HG03060 (cell line): ENCODE measurements around the gene ALDH1B1.
"Not testable (repeated sequence)": the region's sequence is repeated elsewhere in the genome, so short reads cannot be mapped to it uniquely, and the experiment has no call there.

Experiments used
- ATAC-seq: cut with Tn5 transposase; IDR thresholded peaks from one replicate; pipeline ENCODE4 v1.9.1; 2021; ENCODE audit warnings: low read depth, moderate number of reproducible peaks; ENCODE audit not compliant: unreplicated experiment

Gene ALDH1B1

GRCh38 chr9:38360839-38361472, 31.5 kb upstream of the ALDH1B1 start:
- no peak for ATAC-seq

DNA sequence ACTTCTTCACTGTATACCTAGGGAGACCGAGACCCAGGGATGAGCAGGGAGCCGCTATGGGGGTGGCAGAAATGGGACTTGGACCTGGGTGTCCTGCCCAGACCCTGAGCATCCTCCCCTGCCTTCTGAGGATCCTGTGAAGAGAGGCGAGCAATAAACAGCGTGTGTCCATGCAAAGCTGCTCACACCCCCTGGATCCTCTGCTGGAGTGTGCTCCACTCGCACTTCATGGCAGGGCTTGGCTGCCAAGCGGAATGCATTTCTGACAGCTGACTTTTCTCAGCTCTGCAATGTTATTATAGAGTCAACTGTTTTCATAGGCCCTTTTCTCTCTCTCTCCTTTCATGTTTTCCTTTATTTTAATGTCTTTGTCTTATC, 31.0 kb upstream of the ALDH1B1 start:
- no peak for ATAC-seq

DNA sequence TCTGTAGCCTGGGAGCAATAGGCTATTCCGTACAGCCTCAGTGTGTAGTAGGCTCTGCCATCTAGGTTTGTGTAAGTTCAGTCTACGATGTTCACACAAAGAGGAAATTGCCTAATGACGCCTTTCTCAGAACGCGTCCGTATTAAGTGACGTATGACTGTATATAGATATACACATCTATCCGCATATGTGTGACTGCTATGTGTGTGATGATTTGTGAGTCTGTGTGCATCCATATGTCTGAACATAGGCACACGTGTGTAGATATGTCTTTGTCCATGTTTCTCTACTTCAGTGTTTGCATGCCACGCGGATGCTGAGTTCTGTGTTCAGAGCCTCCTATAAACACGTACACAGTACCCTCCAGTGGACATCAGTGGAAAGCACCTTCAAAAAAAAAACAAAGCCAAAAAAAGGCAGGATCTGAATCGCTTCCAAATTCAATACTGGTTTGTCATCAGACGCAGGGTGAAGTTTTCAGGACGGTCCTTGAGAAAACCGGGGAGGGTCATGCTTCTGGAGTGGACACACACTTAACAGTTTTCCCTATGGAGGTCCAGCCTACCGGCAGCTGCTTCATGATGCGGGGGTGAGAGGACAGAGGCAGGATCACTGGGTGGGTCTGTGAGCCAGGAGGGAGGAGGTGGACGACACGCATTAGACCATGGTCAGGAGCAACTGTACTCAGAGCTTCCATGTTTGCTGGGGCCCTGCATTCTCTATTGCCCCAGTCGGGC, 29.5 kb upstream of the ALDH1B1 start:
- no peak for ATAC-seq

DNA sequence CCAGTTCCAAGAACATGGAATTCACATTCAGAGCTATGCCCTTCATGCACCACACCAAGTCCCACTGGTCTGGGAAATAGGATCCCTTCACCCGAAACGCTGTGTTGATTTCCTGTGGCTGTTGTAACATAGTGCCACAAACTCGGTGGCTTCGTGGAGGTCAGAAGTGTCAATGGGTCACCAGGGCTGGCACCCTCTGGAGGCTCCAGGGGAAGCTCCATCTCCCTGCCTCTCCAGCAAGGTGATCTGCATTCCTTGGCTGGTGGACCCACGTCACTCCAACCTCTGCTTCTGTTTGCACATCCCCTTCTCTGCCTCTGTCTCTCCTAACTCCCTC, 28.9 kb upstream of the ALDH1B1 start:
- ATAC-seq, result no peak

GRCh38 chr9:38367898-38368297, 24.6 kb upstream of the ALDH1B1 start:
- ATAC-seq, result no peak

GRCh38 chr9:38368731-38369130, 23.8 kb upstream of the ALDH1B1 start:
- no peak for ATAC-seq

DNA sequence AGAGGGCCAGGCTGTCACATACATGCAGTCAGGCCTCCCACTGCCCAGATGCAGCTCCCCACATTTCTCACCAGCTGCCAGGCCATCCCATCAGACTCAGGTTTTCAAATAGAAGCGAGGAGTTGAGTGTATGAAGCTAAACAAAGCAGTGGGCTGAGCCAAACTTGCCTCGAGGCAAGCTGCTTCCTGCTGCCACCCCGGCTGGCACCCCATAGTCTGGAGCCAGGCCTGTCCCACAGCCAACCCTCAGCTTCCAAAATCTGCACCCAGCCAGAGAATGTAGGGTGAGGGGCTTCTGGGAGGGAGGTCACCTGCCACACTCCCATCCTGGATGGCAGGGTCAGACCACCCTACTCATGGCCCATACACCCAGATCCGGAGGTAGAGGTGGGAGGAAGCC, 22.3 kb upstream of the ALDH1B1 start:
- ATAC-seq, result no peak

DNA sequence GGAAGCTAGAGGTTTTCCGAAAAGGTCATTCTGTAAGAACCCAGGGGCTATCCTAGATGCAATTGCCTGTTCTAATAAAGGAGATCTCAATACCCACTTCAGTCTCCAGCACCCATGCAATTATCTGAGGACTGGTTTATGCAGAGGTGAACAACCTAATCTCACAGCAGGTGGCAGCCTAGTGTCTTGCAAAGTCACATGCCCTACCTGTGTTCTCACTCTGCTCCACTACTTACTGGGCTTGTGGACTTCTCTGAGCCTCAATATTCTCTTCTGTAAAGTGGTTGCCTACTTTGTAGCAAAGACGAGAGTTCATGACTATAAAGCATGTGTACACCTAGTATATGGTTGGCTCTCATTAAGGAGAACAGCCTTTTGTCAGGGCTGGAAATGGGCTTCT, 21.0 kb upstream of the ALDH1B1 start:
- no peak for ATAC-seq

DNA sequence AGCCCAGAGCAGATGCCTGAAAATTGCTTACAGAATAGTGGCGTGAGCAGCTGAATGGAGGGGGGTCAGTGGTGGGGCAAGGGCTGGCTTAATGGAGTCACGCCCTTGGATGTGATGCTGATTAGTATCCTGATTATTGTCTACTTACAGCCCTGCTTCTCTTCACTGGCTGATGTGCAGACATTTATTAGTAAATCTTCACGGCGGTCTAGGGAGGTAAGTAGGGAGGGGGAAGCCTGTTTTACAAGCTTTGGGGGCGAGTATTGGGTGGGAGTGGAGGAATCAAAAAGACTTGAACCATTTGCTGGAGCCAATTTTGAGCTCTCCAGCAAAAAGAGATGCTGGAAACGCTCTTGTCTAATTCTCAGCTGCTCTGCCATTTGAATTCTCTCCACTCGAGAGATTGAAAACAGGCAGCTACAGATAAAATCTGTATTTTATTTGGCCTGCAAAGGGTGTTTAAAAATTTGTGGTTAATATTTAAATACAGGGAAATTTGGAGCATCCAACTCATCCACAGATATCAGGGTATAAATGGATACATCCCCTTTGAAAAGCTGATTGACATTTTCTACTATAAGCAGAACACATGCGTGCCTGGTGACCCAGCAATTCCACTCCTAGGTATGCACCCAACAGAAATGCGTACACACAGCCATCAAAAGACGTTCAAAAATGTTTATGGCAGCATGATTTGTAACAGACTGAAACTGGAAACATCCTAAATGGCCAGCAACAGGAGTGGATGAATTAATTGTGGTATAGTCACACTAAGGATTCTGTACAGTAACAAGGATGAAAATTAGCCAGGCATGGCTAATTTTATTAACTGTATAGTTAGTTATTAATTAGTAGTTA, 19.5 kb upstream of the ALDH1B1 start:
- no peak for ATAC-seq

- no peak for ATAC-seq
These were observed 18.8 kb upstream of the ALDH1B1 start for GRCh38 chr9:38373679-38374078.

- no peak for ATAC-seq
These were observed 17.5 kb upstream of the ALDH1B1 start for GRCh38 chr9:38374847-38375571.

- ATAC-seq, result no peak
These were observed 16.9 kb upstream of the ALDH1B1 start for GRCh38 chr9:38375572-38375963.

DNA sequence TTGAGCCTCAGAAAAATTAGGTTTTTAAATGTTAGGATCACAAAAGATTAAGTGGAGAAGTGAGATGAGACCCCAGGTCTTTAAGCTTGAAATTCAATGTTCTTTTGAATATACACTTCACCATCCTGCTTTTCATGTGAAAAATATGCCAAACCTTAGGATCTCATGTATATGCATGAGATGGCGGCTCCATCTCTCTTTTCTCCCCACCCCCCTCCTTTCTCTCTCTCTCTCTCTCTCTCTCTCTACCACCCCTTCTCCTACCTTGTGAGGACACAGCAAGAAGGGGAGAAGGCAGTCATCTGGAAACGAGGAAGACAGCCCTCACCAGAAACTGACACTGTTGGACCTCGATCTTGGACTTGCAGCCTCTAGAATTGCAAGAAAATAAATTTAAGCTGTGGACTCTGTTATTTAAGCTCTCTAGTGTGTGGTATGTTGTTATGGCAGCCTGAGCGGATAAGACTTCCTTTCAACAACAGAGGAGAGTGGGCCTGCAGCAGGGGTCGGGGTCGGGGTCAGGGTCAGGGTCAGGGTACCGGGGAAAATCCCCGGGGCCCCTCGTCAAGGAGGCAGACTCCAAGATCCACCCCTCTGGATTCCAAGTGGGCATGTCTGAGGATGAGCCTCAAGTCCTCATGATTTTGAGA, 16.4 kb upstream of the ALDH1B1 start:
- ATAC-seq, result no peak

- not testable (repeated sequence) for ATAC-seq
These were observed 15.0 kb upstream of the ALDH1B1 start for GRCh38 chr9:38377336-38378083.

DNA sequence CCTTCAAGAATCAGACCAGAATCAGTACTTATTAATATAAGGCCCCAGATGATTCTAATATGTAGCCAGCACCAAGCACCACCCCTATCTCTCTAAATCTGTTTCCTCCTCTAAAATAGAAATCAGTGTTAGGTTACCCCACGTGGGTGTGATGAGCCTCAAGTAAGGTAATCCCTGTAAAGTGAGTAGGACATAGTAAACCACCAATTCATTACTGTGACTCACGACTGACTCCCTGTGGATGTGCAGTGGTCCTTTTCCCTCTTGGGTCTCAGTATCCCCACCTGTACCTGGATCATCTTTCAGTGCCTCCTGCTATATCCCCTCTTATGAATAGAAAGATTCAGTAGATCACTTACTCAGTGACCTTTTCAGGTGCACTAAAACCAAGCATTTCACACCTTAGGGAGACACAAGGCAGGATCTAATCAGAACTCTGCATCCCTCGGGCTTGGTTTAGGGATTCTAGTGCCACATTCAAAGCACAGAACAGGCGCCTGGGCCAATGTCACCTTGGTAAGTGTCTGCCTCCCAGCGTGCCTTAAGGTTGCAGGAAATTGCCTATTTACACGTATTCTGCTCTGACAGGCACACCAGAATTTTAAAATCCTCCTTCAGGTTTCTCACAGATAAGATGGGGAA, 12.2 kb upstream of the ALDH1B1 start:
- no peak for ATAC-seq

DNA sequence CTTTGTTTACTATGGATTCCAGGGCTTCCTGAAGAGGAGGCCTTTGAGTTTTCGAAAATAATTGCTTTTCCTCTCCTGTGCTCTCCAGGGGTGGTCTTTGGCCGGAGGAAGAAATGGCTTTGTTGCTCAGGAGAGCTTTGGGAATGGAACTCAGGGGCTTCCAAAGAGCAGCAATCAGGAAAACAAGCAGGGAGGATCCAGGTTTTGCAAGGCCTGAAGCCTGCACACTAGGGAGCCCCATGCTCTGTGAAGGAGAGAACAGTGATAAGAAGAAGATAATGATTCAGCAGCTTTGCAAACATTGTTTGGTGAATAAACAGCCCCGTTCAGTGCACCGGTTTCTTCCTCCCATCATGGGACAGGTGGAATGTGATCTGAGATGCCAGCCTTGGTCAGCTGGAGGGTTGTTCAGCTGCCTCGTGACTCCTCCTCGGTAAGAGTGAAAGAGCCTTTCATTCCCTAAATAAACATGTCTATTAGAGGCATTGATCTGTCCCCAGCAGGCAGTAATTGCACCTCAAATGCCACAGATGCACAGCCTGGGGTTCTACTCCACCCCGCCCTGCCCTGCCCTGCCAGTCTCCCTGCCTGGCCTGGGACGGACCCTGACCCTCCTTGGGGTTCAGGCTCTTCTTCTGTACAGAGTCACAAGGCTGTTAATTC, 11.5 kb upstream of the ALDH1B1 start:
- ATAC-seq, result no peak

- no peak for ATAC-seq
These were observed 10.4 kb upstream of the ALDH1B1 start for GRCh38 chr9:38382141-38382540.

DNA sequence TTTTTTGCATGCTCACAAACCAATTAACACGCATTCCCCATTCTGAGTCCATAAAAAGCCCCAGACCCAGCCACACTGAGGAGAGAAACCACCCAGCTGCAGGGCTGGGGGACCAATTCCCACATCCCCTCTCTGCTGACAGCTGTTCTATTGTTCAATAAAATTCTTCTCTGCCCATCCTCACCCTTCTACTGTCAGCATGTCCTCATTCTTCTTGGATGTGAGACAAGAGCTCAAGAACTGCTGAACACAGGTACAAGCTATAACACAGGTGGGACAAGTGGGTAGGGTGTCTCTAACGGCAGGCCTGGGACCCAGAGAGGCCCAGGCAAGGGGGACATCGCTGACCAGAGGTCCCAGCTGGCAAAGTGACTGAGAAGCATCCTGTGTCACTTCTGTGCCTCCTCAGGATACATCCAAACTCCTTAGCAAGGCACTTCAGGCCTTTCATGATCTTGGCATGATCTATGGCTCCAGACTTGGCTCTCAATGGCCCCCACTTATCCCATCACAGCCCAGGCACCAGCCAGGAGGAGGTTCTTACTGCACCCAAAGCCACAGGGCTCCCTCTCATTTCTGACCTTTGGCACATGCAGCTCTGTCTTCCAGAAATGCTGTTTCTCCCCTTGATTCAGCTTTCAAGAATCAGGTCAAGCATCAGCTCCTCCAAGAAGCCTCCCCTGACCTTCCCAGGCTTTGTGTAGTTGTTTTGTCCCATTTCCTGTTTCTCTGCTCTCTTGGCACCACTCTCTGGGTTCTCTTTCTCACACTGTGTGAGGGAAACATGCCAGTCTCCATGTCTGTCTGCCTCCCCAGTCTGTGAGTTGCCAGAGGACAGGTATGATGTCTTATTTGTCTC, 7.3 kb upstream of the ALDH1B1 start:
- ATAC-seq, result no peak
